HepG2 (cell line): ENCODE results near the gene ALDH3B1. TPM values are rescaled to one million over a fixed set of nuclear protein-coding genes. Genes with fewer than 3 reads are reported as not detected.

Source experiments
- ARNTL ChIP-seq: sonication (generic); formaldehyde crosslinking; IDR thresholded peaks from 2 replicates; pipeline ENCODE4 v1.4.0; 2020; ENCODE audit warnings: mild to moderate bottlenecking, missing genetic modification reagents
- DBP ChIP-seq: sonication (generic); formaldehyde crosslinking; IDR thresholded peaks from 2 replicates; pipeline ENCODE4 v1.4.0; 2020; ENCODE audit warnings: missing genetic modification reagents; ENCODE audit errors: not compliant biosample characterization
- DZIP1 ChIP-seq: sonication (generic); formaldehyde crosslinking; IDR thresholded peaks from 2 replicates; pipeline ENCODE4 v1.5.0; 2020; ENCODE audit warnings: mild to moderate bottlenecking, missing genetic modification reagents
- ERF ChIP-seq: IDR thresholded peaks from 2 replicates; pipeline ENCODE4 v1.6.1; 2018; ENCODE audit warnings: missing biosample characterization, missing genetic modification reagents
- FOXO4 ChIP-seq: sonication (generic); formaldehyde crosslinking; conservative IDR thresholded peaks from 2 replicates; pipeline ENCODE4 v1.8.1; 2023; ENCODE audit warnings: missing genetic modification reagents
- HNF1B ChIP-seq: sonication (generic); formaldehyde crosslinking; IDR thresholded peaks from 2 replicates; pipeline ENCODE4 v1.5.1; 2020; ENCODE audit warnings: mild to moderate bottlenecking, moderate library complexity, missing genetic modification reagents
- KDM1A ChIP-seq: IDR thresholded peaks from 2 replicates; pipeline ENCODE4 v1.6.1; 2016; ENCODE audit warnings: missing compliant biosample characterization
- MYNN ChIP-seq: sonication (generic); formaldehyde crosslinking; IDR thresholded peaks from 2 replicates; pipeline ENCODE4 v1.4.0; 2020; ENCODE audit warnings: mild to moderate bottlenecking, low read depth, missing genetic modification reagents
- MZF1 ChIP-seq: sonication (generic); formaldehyde crosslinking; IDR thresholded peaks from 2 replicates; pipeline ENCODE4 v1.8.1; 2023; ENCODE audit warnings: mild to moderate bottlenecking, missing genetic modification reagents, borderline replicate concordance
- NFATC3 ChIP-seq: sonication (generic); formaldehyde crosslinking; IDR thresholded peaks from 2 replicates; pipeline ENCODE4 v1.5.1; 2020; ENCODE audit warnings: mild to moderate bottlenecking, missing genetic modification reagents
- NFYC ChIP-seq: IDR thresholded peaks from 2 replicates; pipeline ENCODE4 v1.6.1; 2016; ENCODE audit warnings: missing genetic modification reagents, missing compliant biosample characterization
- RAD21 ChIP-seq: fragments of 450-650 bp; formaldehyde crosslinking; IDR thresholded peaks from 2 replicates; pipeline ENCODE4 v1.5.0; 2020; ENCODE audit warnings: mild to moderate bottlenecking
- RAD51 ChIP-seq: fragments of 450-650 bp; IDR thresholded peaks from 2 replicates; pipeline ENCODE4 v1.6.1; 2016; ENCODE audit warnings: borderline replicate concordance
- RORA ChIP-seq: sonication (generic); formaldehyde crosslinking; IDR thresholded peaks from 2 replicates; pipeline ENCODE4 v1.5.0; 2020; ENCODE audit warnings: mild to moderate bottlenecking, missing genetic modification reagents, moderate library complexity
- SNAPC2 ChIP-seq: sonication (generic); formaldehyde crosslinking; IDR thresholded peaks from 2 replicates; pipeline ENCODE4 v1.8.1; 2022; ENCODE audit warnings: mild to moderate bottlenecking, missing genetic modification reagents
- TBX3 ChIP-seq: fragments of 450-650 bp; IDR thresholded peaks from 2 replicates; pipeline ENCODE4 v1.6.1; 2017; ENCODE audit warnings: antibody characterized with exemption, mild to moderate bottlenecking, inconsistent platforms, borderline replicate concordance
- ZBTB38 ChIP-seq: sonication (generic); formaldehyde crosslinking; IDR thresholded peaks from 2 replicates; pipeline ENCODE4 v1.5.1; 2020; ENCODE audit warnings: mild to moderate bottlenecking, missing genetic modification reagents
- ZMYM3 ChIP-seq: sonication (generic); formaldehyde crosslinking; IDR thresholded peaks from 2 replicates; pipeline ENCODE4 v1.5.1; 2020; ENCODE audit warnings: mild to moderate bottlenecking, missing genetic modification reagents
- ZNF224 ChIP-seq: sonication (generic); formaldehyde crosslinking; IDR thresholded peaks from 2 replicates; pipeline ENCODE4 v1.5.0; 2020; ENCODE audit warnings: mild to moderate bottlenecking, missing genetic modification reagents
- ZNF275 ChIP-seq: sonication (generic); formaldehyde crosslinking; IDR thresholded peaks from 2 replicates; pipeline ENCODE4 v1.8.0; 2022; ENCODE audit warnings: missing genetic modification reagents, mild to moderate bottlenecking, inconsistent platforms, borderline replicate concordance
- ZNF350 ChIP-seq: sonication (generic); formaldehyde crosslinking; IDR thresholded peaks from 2 replicates; pipeline ENCODE4 v1.4.0; 2020; ENCODE audit warnings: mild to moderate bottlenecking, low read depth, missing genetic modification reagents, borderline replicate concordance
- ZNF891 ChIP-seq: sonication (generic); formaldehyde crosslinking; IDR thresholded peaks from 2 replicates; pipeline ENCODE4 v1.5.0; 2020; ENCODE audit warnings: mild to moderate bottlenecking, missing genetic modification reagents
- polyA plus RNA-seq, 8 experiments: library from polyadenylated mRNA; depleted of rRNA in 3 of 8; stranded (reverse) in 7 of 8; unstranded in 1 of 8; fragments of >200 nt; fragmentation: Illumina TruSeq in 4 of 8; extraction: Trizol in 4 of 8; gene quantifications; 2 replicates each; pipeline versions ENCODE4 v1.2.1 to v1.2.3, GENCODE V29; 2011 to 2016; ENCODE audit warnings: low read depth in 4 of 8, missing spikeins in 1 of 8, mixed read lengths in 1 of 8; ENCODE audit not compliant: insufficient read depth in 1 of 8
- total RNA-seq, 5 experiments: library from RNA; depleted of rRNA; stranded (reverse); fragments of >200 nt; fragmentation: Illumina TruSeq; extraction: Trizol; gene quantifications; 2 replicates each; pipeline ENCODE4 v1.2.3, GENCODE V29; 2016; ENCODE audit warnings: low read depth in 1 of 5

ALDH3B1 gene
- total and polyA plus RNA-seq, 2 of the 13 experiments (the other 11 are each of a cell fraction or from before 2014, with no cell fraction given), result 4.0 to 6.7 TPM

GRCh38 chr11:68008381-68009337 lies 1.5 kb upstream of the ALDH3B1 start (continued):
- no peak for TF ChIP-seq FOXO4 (CRISPR knock-in tag)
- TF ChIP-seq RORA (CRISPR knock-in tag), result no peak
- TF ChIP-seq ZNF350 (CRISPR knock-in tag), result 0 out of 2 replicates have a peak, but pooled peaks have one; percentile 4
- peak; percentile 90 for TF ChIP-seq ARNTL
- no peak for TF ChIP-seq MZF1 (CRISPR knock-in tag)
- no peak for TF ChIP-seq ZNF275
- TF ChIP-seq SNAPC2, result no peak
- no peak for TF ChIP-seq ZNF224
- TF ChIP-seq ZNF891, result no peak
- TF ChIP-seq NFYC, result no peak
- TF ChIP-seq KDM1A (CRISPR knock-in tag), result peak; percentile 47; the same call in 1 of the 2 replicates
- TF ChIP-seq HNF1B (CRISPR knock-in tag), result no peak
- 0 out of 2 replicates have a peak, but pooled peaks have one; percentile 10 for TF ChIP-seq RAD21 (CRISPR knock-in tag)
- TF ChIP-seq ZBTB38, result peak; percentile 25; the same call in 1 of the 2 replicates
- 0 out of 2 replicates have a peak, but pooled peaks have one; percentile 10 for TF ChIP-seq DZIP1
- TF ChIP-seq MYNN (CRISPR knock-in tag), result no peak
- no peak for TF ChIP-seq DBP (CRISPR knock-in tag)
- no peak for TF ChIP-seq TBX3
- peak; percentile 56; the same call in 1 of the 2 replicates for TF ChIP-seq RAD51
- no peak for TF ChIP-seq NFATC3
- peak; percentile 70 for TF ChIP-seq ZMYM3 (CRISPR knock-in tag)
- no peak for TF ChIP-seq ERF (CRISPR knock-in tag)
